ENCODE results near the gene NPRL2.

NPRL2 gene

DNA sequence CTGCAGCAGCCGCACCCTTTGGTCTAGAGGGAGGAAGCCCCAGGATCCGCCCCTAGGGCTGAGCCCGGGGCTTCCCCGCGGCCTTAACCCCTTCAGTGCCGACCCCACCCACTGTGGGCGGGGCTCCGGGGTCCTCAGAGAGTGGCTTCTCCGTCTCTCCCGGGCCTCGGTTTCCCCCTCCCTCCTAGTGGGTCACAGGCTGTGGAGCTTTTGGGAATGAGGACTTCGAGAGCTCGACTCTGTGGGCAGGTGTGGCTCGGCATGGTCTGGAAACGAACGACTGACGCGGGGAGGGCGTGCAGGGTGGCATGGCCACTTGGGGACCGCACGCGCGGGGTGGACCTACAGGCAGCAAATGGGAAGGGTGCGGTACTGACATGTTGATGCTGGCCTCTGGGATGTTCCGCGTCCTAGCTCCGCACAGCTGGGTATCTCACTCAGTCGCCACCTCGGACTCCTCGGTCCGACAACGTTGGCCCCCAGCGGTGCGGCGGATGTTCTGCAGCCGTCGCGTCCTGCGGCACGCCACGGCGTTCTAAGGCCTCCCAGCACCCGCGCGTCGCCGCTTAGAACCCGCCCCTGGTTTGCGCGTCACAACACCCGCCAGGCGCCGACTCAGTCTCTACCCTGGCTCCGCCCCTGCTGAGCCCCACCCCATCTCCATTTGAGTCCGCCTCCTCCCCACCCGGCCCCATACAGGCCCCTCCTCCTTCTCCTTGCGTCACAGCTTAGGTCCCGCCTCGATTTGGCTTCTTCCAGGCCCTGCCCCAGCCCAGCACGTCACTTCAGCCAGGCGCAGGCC lies 51.5 kb downstream of the NPRL2 start, which contains the start of the genes HYAL3 and NAA80:
HYAL3 (minus strand) TSS at position 570 of the 802 bp plus-strand sequence. CDS start 3,803 bp downstream, outside the sequence.
NAA80 (minus strand) TSS at position 570 of the 802 bp plus-strand sequence. CDS start 1,942 bp downstream, outside the sequence.
- Histone ChIP-seq H3K27ac (peak within 1 kb of the TSS; percentile 54 to 95 (median 89)), H3K4me3 (peak within 1 kb of the TSS; percentile 44 to 69 (median 65))

DNA sequence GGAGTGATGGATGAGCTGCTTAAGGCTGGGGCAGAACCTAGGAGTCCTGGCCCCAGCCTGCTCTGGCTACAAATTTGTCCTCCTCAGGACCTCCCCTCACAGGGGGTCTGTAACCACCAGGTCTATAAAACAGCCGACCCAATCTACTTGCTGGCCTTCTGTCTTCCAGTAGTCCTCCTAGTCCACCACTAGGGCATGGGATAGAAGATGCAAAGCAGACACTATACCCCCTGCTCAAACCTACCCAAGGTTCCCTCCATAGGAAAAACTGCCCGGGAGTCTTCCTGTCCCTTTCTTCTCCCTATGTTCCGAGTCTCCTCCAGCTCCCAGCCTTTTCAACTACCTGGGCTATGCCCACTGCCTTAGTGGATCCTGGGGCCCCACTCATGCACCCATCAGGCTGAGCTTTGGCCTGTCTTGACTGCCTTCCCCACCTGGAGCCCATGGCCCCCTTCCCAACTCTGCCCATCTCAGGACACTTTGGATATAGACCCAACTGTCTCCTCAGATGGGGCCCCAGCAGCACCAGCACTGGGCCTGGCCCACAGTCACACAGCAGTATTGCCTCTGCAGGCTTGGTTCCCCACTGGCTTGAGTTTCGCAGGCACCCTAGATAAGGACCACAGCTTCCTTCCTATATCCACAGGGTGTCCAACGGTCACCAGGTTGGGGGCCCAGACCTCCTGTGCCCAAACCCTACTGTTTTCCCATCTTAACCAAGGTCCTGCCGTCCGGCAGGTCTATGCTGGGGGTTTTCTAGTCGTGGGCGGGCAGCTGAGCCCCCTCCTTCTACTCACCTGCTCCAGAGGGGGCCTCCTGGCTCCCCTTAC lies 52.5 kb downstream of the NPRL2 start:
- Histone ChIP-seq H3K27ac (peak overlapping the region in 20 of 21 experiments; percentile 78 to 95 (median 88)), H3K4me3 (peak overlapping the region; percentile 44 to 69 (median 65))

DNA sequence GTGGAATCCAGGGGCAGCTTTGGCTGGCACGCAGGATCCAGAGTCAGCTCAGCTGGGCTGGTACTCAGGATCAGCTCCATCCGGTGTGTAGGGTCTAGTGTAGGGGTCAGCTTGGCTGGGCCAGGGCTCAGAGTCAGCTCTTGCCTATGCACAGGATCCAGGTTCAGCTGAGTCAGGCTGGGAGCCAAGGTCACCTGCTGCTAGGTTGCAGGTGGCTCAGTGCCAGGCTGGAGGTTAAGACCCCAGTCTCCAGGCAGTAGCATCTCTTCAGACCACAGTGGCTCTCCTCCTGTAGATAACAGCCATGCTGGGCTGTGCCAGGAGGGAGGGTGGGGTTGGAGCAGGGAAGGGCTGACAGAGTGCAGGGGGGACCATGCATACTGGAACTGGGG lies 53.2 kb downstream of the NPRL2 start:
- H3K27ac ChIP-seq = peak overlapping the region in 4 of 21 experiments; percentile 87 to 93 (median 90)
- H3K4me3 ChIP-seq = no peak overlapping the region
